HG02870 (cell line): ENCODE data around the gene ARMC8.
A peak's percentile ranks its signal among the peaks of the same experiment; 100 is the strongest.
"Not testable (repeated sequence)": the region's sequence is repeated elsewhere in the genome, so short reads cannot be mapped to it uniquely, and the experiment has no call there.

Experiments used
- ATAC-seq: cut with Tn5 transposase; IDR thresholded peaks from one replicate; pipeline ENCODE4 v1.9.1; 2021; ENCODE audit warnings: mild to moderate bottlenecking, moderate library complexity; ENCODE audit not compliant: unreplicated experiment

The ARMC8 gene

GRCh38 chr3:138187296-138188012 lies at the start of gene ARMC8:
ARMC8 (plus strand) TSS chr3:138187301; CDS start chr3:138187555, 254 bp downstream.
- peak; percentile 54 for ATAC-seq

- ATAC-seq = no peak
These were observed 49.2 kb upstream of the ARMC8 start for GRCh38 chr3:138137861-138138260.

DNA sequence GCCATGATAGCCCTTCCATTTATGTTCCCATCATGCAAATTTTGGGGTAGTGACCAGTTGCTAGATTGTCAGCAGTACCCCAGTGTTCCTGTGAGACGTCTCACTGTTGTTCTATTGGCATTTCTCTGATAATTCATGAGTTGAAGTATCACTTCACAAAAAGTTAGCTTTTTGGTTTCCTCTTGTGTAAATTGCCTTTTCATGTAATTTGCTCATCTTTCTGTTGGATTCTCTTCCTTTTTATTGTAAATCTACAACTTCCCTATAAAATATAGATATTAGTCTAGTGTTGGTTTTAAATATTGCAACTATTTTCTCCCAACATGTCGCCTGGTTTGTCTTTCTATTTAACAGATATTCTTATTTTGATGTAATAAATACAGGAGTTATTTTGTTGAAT lies 47.4 kb upstream of the ARMC8 start:
- no peak for ATAC-seq

DNA sequence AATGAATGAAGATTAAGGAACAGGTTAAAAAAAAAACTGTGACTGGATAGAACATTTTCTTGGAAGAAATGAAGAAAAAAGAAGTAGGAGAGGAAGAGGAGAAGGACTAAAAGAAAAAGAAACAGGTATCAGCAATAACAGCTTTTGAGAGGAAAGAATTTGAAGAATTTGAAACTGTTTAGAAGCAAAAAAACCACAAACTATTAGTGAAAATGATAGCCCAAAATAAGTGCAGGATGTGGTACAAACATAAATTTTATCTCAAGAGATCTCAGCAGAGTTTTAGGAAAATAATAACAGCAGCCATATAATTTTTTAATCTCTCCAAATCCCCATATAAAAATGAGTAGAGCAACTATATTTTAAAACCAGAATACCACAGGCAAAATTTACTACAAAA lies 46.2 kb upstream of the ARMC8 start:
- no peak for ATAC-seq

- ATAC-seq = not testable (repeated sequence)
These were observed 44.9 kb upstream of the ARMC8 start for GRCh38 chr3:138142181-138142580.

GRCh38 chr3:138148503-138148902 lies 38.6 kb upstream of the ARMC8 start:
- no peak for ATAC-seq

DNA sequence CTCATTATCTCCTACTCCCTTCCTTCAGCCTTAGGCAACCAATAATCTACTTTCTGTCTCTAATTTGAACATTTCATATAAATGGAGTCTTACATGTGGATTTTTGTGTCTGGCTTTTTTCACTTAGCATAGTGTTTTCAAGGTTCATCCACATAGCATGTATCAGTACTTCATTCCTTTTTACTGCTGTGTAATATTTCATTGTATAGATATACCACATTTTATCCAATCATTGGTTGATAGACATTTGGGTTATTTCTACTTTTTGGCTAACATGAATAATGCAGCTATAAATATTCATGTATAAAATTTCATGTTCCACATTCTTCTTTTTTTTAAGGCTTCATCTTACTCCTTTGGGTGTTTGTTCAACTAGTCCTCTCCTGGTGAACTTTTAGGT lies 32.6 kb upstream of the ARMC8 start:
- ATAC-seq = no peak

DNA sequence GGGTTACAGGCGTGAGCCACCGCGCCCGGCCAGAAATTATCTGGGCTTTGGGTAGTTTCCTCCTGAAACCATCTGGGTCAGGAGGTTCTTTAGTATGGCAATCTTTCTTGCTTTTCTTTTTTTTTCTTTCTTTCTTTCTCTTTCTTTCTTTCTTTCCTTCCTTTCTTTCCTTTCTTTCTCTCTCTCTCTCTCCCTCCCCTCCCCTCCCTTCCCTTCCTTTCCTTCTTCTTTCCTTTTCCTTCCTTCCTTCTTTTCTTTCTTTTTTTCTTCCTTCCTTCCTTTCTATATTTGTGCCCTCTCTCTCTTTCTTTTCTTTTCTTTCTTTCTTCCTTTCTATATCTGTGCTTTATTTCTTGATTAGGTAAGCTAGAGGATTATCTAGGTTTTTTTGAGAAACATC lies 29.4 kb upstream of the ARMC8 start:
- no peak for ATAC-seq

DNA sequence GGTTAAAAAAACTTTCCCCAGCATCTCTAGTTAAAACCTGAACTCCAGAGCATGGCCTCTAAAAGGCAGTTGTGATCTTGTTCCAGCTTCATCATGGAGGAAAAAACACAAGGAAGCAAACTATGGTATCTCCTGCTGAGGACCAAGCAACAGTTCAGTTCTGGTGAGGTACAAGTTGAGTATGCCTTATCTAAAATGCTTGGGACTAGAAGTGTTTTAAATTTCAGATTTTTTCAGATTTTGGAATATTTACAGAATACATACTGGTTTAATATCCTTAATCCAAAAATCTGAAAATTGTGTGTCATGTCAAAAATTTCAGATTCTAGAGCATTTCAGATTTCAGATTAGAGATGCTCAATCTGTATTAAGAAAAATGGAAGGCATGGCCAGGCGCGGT lies 22.0 kb upstream of the ARMC8 start:
- ATAC-seq = no peak

GRCh38 chr3:138172625-138173024 lies 14.5 kb upstream of the ARMC8 start:
- no peak for ATAC-seq

GRCh38 chr3:138173769-138174420 lies 13.2 kb upstream of the ARMC8 start:
- ATAC-seq = no peak

GRCh38 chr3:138174421-138175131 lies 12.5 kb upstream of the ARMC8 start, which contains the start of gene DBR1:
DBR1 (minus strand) TSS chr3:138174921; CDS start chr3:138174795, 126 bp downstream.
- ATAC-seq = peak; percentile 89

DNA sequence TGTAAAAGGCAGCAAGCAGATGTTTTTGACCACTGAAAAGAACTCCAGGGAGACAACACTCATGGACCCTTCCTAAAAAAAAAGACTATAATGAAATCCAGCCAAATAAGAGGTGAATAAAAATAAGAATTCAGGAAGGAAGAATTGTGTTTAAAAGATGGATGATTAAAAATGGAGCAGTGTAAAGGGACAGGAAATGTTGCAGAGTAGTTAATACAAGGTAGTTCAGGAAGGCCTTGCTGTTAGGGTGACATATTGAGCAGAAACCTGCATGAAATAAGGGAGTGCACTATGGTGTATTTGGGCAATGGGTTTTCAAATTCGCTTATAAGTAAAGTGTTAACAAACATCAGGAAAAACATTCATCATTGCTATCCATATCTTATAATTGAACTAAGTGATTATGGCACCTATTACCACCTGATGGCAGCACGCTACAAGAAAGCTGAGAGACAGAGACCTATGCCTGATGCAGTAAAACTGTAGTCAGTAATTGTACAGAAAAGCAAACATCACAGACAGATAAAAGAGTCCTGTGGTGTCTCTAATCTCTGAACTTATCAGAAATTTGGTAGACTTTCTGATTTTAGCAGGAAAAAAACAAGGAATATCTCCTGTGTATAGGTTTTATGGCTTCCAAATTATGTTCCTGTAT lies 6.6 kb upstream of the ARMC8 start:
- ATAC-seq = peak; percentile 57

GRCh38 chr3:138184994-138185393 lies 2.1 kb upstream of the ARMC8 start:
- no peak for ATAC-seq

- ATAC-seq = no peak
These were observed 880 bp upstream of the ARMC8 start for GRCh38 chr3:138186221-138186620.

DNA sequence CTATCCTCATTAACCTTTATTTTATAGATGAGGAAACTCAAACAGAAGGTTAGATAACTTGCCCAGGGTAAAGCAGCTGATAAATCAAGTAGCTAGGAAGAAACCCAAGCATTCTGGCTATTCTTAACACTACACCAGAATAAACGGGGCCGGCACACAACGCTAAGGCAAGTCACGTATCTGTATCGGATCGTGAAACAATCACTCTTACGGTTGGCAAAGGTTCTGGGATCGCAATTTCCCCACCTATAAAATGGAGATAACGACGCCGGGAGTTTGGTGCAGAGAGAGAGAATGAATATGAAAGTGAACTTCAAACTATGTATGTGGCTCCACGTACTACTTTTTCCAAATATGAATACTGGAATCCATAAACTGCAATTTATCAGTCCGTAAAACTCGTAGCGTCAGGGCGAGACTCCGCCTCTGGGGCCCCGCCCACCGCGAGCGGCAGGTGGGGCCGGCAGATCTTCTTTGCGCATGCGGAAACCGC lies 252 bp upstream of the ARMC8 start:
- ATAC-seq = peak; percentile 90

DNA sequence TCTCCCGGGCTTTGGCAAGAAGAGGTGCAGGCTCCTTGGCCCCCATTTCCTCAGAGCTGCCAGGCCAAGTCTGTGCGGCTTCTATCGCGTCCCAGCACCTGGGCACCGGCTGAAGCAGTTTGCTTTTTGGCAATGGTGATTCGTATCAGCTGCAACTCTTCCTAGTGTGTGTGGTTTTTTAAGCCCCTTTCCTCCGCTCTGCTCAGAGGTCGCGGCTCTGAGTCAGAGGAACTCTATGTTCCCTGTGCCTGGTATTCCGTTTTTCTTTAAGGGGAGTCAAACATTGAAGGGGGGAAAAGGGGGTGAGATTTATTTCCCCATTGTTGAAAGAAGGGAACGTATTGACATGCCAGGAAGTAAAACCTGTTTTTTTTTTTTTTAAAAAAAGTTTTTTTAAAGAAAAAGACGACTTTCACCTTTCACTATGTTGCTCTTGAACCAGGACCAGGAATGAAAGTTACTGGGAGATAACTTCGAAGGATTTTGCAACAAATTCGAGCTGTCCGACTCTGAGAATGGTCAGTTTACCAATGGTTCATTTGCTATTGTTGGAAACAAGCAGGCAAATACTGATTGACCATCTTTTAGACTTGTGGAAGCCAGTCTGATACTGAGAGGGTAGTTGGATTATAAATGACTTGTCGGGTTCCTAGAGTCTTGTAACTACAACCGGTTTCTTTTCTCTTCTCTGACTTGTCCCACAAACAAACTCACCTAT lies 1.1 kb downstream of the ARMC8 start:
- peak; percentile 14 for ATAC-seq

DNA sequence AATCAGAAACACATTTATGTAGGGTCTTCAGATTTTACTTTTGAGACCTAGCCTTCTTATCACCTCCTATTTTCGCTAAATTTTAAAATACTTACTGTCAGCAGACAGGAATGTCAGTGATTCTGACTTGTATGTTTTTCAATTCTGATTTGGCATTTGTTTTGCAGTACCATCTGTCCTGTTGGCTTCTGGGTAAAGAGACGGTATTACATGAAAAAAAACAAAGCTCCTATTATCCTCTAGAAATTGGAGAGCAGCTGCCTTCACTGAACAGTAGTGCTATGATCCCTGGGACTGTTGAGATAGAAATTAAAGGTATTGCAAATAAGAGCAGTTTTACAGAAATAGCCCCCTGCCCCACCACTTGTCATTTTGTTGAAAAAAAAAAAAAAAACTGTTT lies 8.4 kb downstream of the ARMC8 start:
- no peak for ATAC-seq

DNA sequence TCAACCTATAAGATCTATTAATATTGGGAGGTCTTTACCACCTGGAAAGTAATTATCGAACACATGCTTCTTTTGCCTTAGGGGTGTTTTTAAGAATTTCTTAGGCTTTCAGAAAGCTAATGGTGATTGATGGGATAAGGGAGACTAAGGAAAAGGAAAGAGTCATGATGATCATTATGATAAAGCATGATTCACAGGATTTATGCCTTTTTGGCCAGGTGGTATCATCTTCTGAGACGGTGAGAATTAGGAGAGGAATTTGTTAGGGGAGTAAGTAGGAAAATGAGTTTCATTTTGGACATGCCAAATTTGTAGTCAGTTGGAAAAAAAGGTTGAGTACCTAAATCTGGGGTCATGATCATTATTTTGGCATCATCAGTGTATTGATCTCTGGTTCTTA lies 8.9 kb downstream of the ARMC8 start:
- no peak for ATAC-seq

GRCh38 chr3:138197058-138197457 lies 10.0 kb downstream of the ARMC8 start:
- no peak for ATAC-seq

DNA sequence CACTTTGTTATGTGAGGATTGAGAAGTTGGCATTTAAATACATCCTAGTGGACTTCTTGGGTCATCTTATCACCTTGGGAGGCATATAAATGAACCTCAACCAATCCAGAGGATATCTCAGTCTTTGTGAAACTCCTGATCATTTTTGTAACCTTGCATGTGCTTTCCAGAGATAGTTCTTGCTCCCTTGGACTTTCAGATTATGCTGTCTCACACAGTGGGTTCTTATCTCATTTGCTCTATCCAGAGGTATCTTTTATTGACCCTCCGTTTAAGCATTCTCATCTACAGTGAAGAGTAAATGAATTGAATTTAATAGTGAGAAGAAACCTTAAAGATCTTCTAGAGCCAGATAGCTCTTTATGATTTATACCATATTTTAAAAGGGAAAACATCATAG lies 10.4 kb downstream of the ARMC8 start:
- no peak for ATAC-seq
